Measurements from ENCODE around the gene FBXO17. TPM values are rescaled to one million over a fixed set of nuclear protein-coding genes. Genes with fewer than 3 reads are reported as not detected.

The FBXO17 gene
- total RNA-seq, 2 experiments from 2014 or later: not detected

- ChIA-PET CTCF (no interaction called here), POLR2A (no interaction called here)
- intact Hi-C loops (cut with DNase I, micrococcal nuclease): no loop called here
- peaks cover 25% of the 10 kb centered on the region for H3K4me1 Mint-ChIP-seq (ENCODE audit: low read depth)
- H3K4me3 ChIP-seq (ENCODE audit: low read length): no peak overlapping the region
- H3K4me3 Mint-ChIP-seq: no peak overlapping the region
- H3K27me3 ChIP-seq (ENCODE audit: control insufficient read depth in 1 of 2, insufficient read depth in 2 of 2, low read length in 2 of 2): peaks cover 0 to 3% of the 10 kb centered on the region in 2 experiments
- no peak for ATAC-seq (ENCODE audit: poor library complexity)
- peak in 1 of 14 experiments; percentile 40 for DNase-seq
- no peaks in the 10 kb centered on the region for H3K9me3 Mint-ChIP-seq
- H3K27me3 Mint-ChIP-seq: no peaks in the 10 kb centered on the region
- H3K36me3 ChIP-seq (ENCODE audit: insufficient read depth, low read length): no peaks in the 10 kb centered on the region
- peaks cover 23% of the 10 kb centered on the region for H3K4me1 ChIP-seq (ENCODE audit: insufficient read depth, low read length)
- TF ChIP-seq, protein P1, sequence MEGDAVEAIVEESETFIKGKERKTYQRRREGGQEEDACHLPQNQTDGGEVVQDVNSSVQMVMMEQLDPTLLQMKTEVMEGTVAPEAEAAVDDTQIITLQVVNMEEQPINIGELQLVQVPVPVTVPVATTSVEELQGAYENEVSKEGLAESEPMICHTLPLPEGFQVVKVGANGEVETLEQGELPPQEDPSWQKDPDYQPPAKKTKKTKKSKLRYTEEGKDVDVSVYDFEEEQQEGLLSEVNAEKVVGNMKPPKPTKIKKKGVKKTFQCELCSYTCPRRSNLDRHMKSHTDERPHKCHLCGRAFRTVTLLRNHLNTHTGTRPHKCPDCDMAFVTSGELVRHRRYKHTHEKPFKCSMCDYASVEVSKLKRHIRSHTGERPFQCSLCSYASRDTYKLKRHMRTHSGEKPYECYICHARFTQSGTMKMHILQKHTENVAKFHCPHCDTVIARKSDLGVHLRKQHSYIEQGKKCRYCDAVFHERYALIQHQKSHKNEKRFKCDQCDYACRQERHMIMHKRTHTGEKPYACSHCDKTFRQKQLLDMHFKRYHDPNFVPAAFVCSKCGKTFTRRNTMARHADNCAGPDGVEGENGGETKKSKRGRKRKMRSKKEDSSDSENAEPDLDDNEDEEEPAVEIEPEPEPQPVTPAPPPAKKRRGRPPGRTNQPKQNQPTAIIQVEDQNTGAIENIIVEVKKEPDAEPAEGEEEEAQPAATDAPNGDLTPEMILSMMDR (IDR thresholded peaks at IDR 0.05): no peak
- no peak overlapping the region for H3K27ac ChIP-seq (ENCODE audit: low read depth in 1 of 2, low read length in 2 of 2)
- no peaks in the 10 kb centered on the region for H3K36me3 Mint-ChIP-seq (ENCODE audit: low read depth)
- no peaks in the 10 kb centered on the region for H3K9me3 ChIP-seq (ENCODE audit: control insufficient read depth in 1 of 2, insufficient read depth in 1 of 2, low read length in 2 of 2)
- H3K27ac Mint-ChIP-seq: no peak overlapping the region
These were observed 29.8 kb downstream of the FBXO17 start for GRCh38 chr19:38945562-38946228.

GRCh38 chr19:38944981-38945506 lies 30.5 kb downstream of the FBXO17 start:
- Mint-ChIP-seq H3K4me1 (ENCODE audit: low read depth) (peaks cover 32% of the 10 kb centered on the region), H3K9me3 (no peaks in the 10 kb centered on the region), H3K27ac (no peak overlapping the region), H3K36me3 (ENCODE audit: low read depth) (no peaks in the 10 kb centered on the region), H3K4me3 (no peak overlapping the region), H3K27me3 (no peaks in the 10 kb centered on the region)
- ChIA-PET CTCF (no interaction called here), POLR2A (no interaction called here)
- Histone ChIP-seq H3K4me1 (ENCODE audit: insufficient read depth, low read length) (peaks cover 18% of the 10 kb centered on the region), H3K36me3 (ENCODE audit: insufficient read depth, low read length) (no peaks in the 10 kb centered on the region), H3K4me3 (ENCODE audit: low read length) (no peak overlapping the region), H3K27ac (ENCODE audit: low read depth in 1 of 2, low read length in 2 of 2) (no peak overlapping the region), H3K9me3 (ENCODE audit: control insufficient read depth in 1 of 2, insufficient read depth in 1 of 2, low read length in 2 of 2) (no peaks in the 10 kb centered on the region), H3K27me3 (ENCODE audit: control insufficient read depth in 1 of 2, insufficient read depth in 2 of 2, low read length in 2 of 2) (no peaks in the 10 kb centered on the region)
- intact Hi-C loops (cut with DNase I, micrococcal nuclease): no loop called here
- no peak for ATAC-seq (ENCODE audit: poor library complexity)
- peak in 1 of 14 experiments; percentile 45 for DNase-seq
- TF ChIP-seq, protein P1 (IDR thresholded peaks at IDR 0.05): no peak

GRCh38 chr19:38942471-38943181 lies 32.9 kb downstream of the FBXO17 start:
- H3K27ac Mint-ChIP-seq: no peak overlapping the region
- H3K4me3 Mint-ChIP-seq: no peak overlapping the region
- ATAC-seq (ENCODE audit: poor library complexity) (no peak), DNase-seq (no peak)
- no peak overlapping the region for H3K27ac ChIP-seq (ENCODE audit: low read depth in 1 of 2, low read length in 2 of 2)
- no peaks in the 10 kb centered on the region for H3K36me3 ChIP-seq (ENCODE audit: insufficient read depth, low read length)
- intact Hi-C loops (cut with DNase I, micrococcal nuclease): no loop called here
- H3K4me1 Mint-ChIP-seq (ENCODE audit: low read depth): peaks cover 27% of the 10 kb centered on the region
- ChIA-PET CTCF (no interaction called here), POLR2A (no interaction called here)
- H3K27me3 Mint-ChIP-seq: no peaks in the 10 kb centered on the region
- H3K9me3 ChIP-seq (ENCODE audit: control insufficient read depth in 1 of 2, insufficient read depth in 1 of 2, low read length in 2 of 2): no peaks in the 10 kb centered on the region
- H3K4me1 ChIP-seq (ENCODE audit: insufficient read depth, low read length): peaks cover 10% of the 10 kb centered on the region
- TF ChIP-seq, protein P1 (IDR thresholded peaks at IDR 0.05): no peak
- H3K27me3 ChIP-seq (ENCODE audit: control insufficient read depth in 1 of 2, insufficient read depth in 2 of 2, low read length in 2 of 2): no peaks in the 10 kb centered on the region
- no peak overlapping the region for H3K4me3 ChIP-seq (ENCODE audit: low read length)
- H3K36me3 Mint-ChIP-seq (ENCODE audit: low read depth): no peaks in the 10 kb centered on the region
- no peaks in the 10 kb centered on the region for H3K9me3 Mint-ChIP-seq

Data from CD4-positive, alpha-beta T cell (primary cell).